Ecto neural progenitor cell (in vitro differentiated cells): ENCODE results near the gene RYR2.
"Not testable (repeated sequence)": the region's sequence is repeated elsewhere in the genome, so short reads cannot be mapped to it uniquely, and the experiment has no call there.

Source experiments
- DNase-seq: peaks from one replicate; pipeline ENCODE4 v3.0.0-alpha.2; 2018; ENCODE audit warnings: low spot score

The RYR2 gene

GRCh38 chr1:237792149-237792548 is 750.2 kb downstream of the RYR2 start:
- DNase-seq = no peak

GRCh38 chr1:237792726-237793125 is 750.7 kb downstream of the RYR2 start:
- no peak for DNase-seq

- DNase-seq = no peak
Observed at GRCh38 chr1:237794071-237794470, 752.1 kb downstream of the RYR2 start.

GRCh38 chr1:237795558-237795957 is 753.6 kb downstream of the RYR2 start:
- no peak for DNase-seq

- peak; percentile 71 for DNase-seq
Observed at GRCh38 chr1:237799762-237800474, 757.9 kb downstream of the RYR2 start.

- no peak for DNase-seq
Observed at GRCh38 chr1:237804516-237804915, 762.5 kb downstream of the RYR2 start.

GRCh38 chr1:237809099-237809498 is 767.1 kb downstream of the RYR2 start:
- DNase-seq = no peak

- DNase-seq = no peak
Observed at GRCh38 chr1:237811633-237812032, 769.6 kb downstream of the RYR2 start.

- no peak for DNase-seq
Observed at GRCh38 chr1:237812061-237812460, 770.1 kb downstream of the RYR2 start.

- DNase-seq = no peak
Observed at GRCh38 chr1:237814319-237814924, 772.4 kb downstream of the RYR2 start.

GRCh38 chr1:237817277-237817676 is 775.3 kb downstream of the RYR2 start:
- no peak for DNase-seq

- DNase-seq = not testable (repeated sequence)
Observed at GRCh38 chr1:237820634-237821033, 778.6 kb downstream of the RYR2 start.

- DNase-seq = no peak
Observed at GRCh38 chr1:237832858-237833257, 790.9 kb downstream of the RYR2 start.

- no peak for DNase-seq
Observed at GRCh38 chr1:237834048-237834447, 792.1 kb downstream of the RYR2 start.

GRCh38 chr1:237834461-237834860 is 792.5 kb downstream of the RYR2 start:
- DNase-seq = no peak

- no peak for DNase-seq
Observed at GRCh38 chr1:237838320-237838719, 796.3 kb downstream of the RYR2 start.

GRCh38 chr1:237838904-237839534 is 797.0 kb downstream of the RYR2 start:
- DNase-seq = no peak

GRCh38 chr1:237841485-237841884 is 799.5 kb downstream of the RYR2 start:
- no peak for DNase-seq

GRCh38 chr1:237843516-237843915 is 801.5 kb downstream of the RYR2 start:
- not testable (repeated sequence) for DNase-seq

GRCh38 chr1:237851210-237851845 is 809.3 kb downstream of the RYR2 start:
- DNase-seq = peak; percentile 67

- DNase-seq = no peak
Observed at GRCh38 chr1:237852342-237852741, 810.4 kb downstream of the RYR2 start.

GRCh38 chr1:237857455-237857854 is 815.5 kb downstream of the RYR2 start:
- no peak for DNase-seq

GRCh38 chr1:237858992-237859391 is 817.0 kb downstream of the RYR2 start:
- DNase-seq = no peak
